Activated naive CD8-positive, alpha-beta T cell (primary cell): Measurements from ENCODE around the gene BCL7C.
A peak's percentile ranks its signal among the peaks of the same experiment; 100 is the strongest.

Experiments used
- H3K27ac Mint-ChIP-seq: one replicate; pipeline ENCODE4 v1.8.0; 2021; ENCODE audit warnings: mixed read lengths
- H3K27me3 Mint-ChIP-seq: one replicate; pipeline ENCODE4 v1.8.0; 2021; ENCODE audit warnings: mixed read lengths
- H3K36me3 Mint-ChIP-seq: one replicate; pipeline ENCODE4 v1.8.0; 2021; ENCODE audit warnings: mixed read lengths
- H3K4me1 Mint-ChIP-seq: one replicate; pipeline ENCODE4 v1.8.0; 2021; ENCODE audit warnings: low read depth, mixed read lengths
- H3K4me3 Mint-ChIP-seq: one replicate; pipeline ENCODE4 v1.8.0; 2021; ENCODE audit warnings: mild to moderate bottlenecking, mixed read lengths
- H3K9me3 Mint-ChIP-seq: one replicate; pipeline ENCODE4 v1.8.0; 2021; ENCODE audit warnings: low read depth, mixed read lengths

BCL7C gene

DNA sequence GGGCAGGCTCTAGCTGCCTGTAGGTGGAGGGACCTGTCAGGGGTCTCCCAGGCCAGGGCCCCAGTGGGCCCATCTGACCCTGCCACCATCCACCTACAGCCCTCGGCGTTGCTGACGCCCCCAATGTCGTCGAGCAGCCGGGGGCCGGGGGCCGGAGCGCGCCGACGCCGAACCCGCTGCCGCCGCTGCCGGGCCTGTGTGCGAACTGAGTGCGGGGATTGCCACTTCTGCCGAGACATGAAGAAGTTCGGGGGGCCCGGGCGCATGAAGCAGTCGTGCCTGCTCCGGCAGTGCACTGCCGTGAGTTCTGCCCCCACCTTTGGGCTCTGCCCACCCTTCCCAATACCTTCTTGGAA, 31.7 kb upstream of the BCL7C start:
- Mint-ChIP-seq H3K9me3 (no peaks in the 10 kb centered on the region), H3K27me3 (no peaks in the 10 kb centered on the region), H3K27ac (no peak overlapping the region), H3K4me3 (peak overlapping the region; percentile 74), H3K4me1 (peaks cover 7% of the 10 kb centered on the region), H3K36me3 (no peaks in the 10 kb centered on the region)

DNA sequence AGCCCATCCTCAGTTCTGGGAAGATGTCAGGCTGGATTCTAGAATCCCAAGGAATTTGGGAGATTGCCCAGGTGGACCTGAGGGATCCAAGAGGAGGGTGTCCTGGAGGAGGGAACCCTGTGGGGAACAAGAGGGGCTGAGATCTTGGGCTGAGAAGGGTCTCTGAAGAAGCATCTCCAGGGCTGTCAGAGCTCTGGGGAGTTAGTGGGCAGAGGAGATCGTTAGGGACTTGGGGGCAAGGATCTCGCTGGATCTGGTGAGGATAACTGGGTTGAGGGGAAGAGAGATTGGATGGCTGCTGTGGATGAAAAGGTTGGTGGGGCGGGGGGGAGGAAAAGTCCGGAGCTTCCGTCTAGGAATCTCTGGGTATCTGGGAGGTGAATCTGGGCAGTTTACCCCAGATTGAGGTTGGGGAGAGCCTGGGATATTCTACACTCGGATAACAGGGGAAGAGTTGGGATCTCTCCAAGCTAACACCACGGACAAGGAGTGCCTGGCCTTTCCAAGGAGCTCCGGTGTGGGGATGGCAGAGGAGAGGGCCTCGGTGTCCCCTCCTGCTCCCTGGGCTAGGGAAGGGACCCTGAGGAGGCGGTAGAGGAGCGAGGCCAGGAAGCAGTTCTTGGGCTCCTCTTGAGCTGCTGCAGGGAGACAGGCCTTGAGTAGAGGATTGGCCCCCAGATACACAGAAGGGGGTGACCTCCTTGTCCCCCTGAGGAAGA, 31.2 kb upstream of the BCL7C start:
- no peaks in the 10 kb centered on the region for H3K36me3 Mint-ChIP-seq
- peaks cover 7% of the 10 kb centered on the region for H3K4me1 Mint-ChIP-seq
- no peak overlapping the region for H3K27ac Mint-ChIP-seq
- H3K9me3 Mint-ChIP-seq, result no peaks in the 10 kb centered on the region
- H3K4me3 Mint-ChIP-seq, result peak overlapping the region; percentile 79
- H3K27me3 Mint-ChIP-seq, result no peaks in the 10 kb centered on the region

DNA sequence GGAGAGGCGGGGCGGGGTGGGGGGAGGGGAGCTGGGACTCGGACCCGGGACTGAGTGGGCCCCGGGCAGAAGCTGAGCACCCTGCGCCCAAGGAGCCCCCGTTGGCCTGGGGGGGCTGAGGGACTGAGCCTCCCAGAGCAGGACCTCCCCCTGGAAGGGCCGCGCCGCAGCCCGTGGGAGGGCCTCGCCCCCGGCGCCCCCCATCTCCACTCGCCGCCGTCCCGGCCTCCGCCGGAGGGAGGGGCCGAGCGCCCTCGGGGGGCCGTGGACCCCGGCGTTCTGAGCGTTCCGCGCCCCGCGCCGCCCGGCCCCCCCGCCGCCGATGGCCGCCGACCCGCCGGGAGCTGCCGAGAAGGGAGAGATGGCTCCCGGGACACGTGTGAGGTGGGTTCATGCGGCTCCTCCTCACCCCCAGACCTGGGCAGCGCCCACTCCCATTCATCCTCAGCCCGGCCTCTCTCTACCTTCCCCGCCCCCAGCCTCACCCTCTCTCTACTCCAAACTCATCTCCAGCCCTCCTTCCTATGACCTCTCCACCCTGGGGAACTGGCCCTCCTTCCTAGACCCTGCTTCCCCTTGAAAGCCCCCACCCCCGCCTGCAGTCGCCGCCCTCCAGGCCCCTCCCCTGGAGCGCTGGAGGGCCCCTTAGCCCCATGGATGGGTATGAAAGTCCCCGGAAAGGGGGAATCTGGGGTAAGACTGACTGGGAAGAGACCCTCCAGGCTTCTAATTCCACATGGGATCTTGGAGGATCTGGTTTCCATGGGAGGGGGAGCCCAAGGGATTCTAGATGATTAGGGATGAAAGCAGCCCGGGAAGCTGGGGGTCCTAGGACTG, 30.4 kb upstream of the BCL7C start:
- H3K36me3 Mint-ChIP-seq, result no peaks in the 10 kb centered on the region
- peaks cover 7% of the 10 kb centered on the region for H3K4me1 Mint-ChIP-seq
- peak overlapping the region; percentile 46 for H3K27ac Mint-ChIP-seq
- no peaks in the 10 kb centered on the region for H3K27me3 Mint-ChIP-seq
- no peaks in the 10 kb centered on the region for H3K9me3 Mint-ChIP-seq
- H3K4me3 Mint-ChIP-seq, result peak overlapping the region; percentile 79

DNA sequence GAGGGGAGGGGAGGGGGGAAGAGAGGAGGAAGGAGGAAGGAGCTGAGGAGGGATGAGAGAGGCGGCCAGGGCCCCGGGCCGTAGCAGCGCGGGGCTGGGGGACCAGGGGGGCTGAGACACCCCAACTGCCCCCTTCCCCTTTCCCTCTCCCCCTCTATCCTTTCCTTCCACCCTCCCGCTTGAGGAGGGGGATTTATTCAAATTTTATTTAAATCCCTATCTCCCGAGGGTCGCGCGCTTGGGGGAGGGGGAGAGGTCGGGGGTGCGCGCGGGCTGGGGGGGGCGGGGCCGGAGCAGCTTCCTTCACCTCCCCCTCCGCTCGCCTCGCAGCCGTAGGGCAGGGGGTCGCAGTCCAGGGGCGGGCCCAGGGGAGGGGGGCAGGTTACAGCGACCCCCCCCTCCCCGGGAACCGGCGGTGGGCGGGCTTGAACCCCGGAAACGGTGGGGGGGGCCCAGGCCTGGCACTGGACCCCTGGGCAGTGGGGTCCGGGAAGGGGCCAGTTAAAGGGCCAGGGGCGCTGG, 29.7 kb upstream of the BCL7C start, which contains the start of gene FBXL19:
TSS of gene FBXL19 (plus strand) at position 19 of the 522 bp plus-strand sequence. CDS start 2,183 bp downstream, outside the sequence.
- Mint-ChIP-seq H3K9me3 (no peaks in the 10 kb centered on the region), H3K4me1 (peaks cover 7% of the 10 kb centered on the region), H3K27me3 (no peaks in the 10 kb centered on the region), H3K4me3 (peak within 1 kb of the TSS; percentile 99), H3K27ac (peak within 1 kb of the TSS; percentile 100), H3K36me3 (no peaks in the 10 kb centered on the region)

DNA sequence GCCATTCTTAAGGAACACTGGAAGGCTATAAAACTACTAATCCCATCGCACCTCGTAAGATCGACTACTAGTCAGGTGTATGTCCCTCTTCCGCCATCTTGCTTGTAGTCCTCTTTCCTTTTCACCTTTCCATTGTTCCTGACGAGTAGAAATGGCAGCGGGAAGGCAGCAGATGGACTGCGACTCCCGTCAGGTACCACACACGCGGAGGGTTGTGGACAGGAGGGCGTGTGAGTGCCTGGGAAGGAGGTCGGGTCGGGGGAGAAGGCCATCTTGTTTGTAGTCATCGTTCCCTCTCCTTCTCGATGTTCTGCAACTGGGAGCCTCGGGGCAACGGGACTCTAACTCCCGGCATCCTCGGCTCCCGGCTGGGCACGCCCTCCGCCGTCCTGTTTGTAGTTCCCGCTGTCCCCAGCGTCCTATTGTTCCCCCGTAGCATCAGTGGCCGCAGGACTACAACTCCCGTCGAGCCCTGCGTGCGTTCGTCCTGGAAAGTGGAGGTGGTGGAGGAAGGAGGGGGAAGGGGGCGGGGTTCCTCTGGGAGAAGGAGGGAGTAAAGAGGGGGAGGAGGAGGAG, 29.2 kb upstream of the BCL7C start:
- Mint-ChIP-seq H3K27me3 (no peaks in the 10 kb centered on the region), H3K27ac (peak overlapping the region; percentile 100), H3K4me1 (peaks cover 7% of the 10 kb centered on the region), H3K4me3 (peak overlapping the region; percentile 99), H3K9me3 (no peaks in the 10 kb centered on the region), H3K36me3 (no peaks in the 10 kb centered on the region)

DNA sequence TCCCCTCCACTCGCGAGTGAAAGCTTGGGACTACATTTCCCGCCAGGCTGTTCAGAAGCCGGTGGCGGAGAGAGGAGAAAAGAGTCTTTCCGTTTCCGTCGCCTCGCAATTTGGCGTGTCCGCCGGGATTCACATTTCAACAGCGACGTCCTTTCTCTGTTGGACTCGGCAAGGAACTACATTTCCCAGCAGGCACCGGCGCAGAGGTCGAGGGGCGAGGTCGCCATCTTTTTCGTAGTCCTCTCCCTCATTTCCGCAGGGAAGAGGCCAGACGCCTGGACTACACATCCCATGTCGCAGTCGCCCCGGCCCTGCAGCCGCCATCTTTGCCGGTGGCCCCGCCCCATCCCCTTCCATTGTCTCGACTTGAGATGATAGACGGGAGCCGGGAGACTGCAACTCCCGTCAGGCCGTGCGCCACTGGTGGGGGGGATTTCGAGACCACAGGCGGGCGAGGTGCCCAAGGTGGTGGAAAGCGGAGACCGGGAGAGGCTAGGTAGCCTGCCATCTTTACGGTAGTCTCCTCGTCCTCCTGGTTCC, 28.6 kb upstream of the BCL7C start:
- H3K36me3 Mint-ChIP-seq, result no peaks in the 10 kb centered on the region

DNA sequence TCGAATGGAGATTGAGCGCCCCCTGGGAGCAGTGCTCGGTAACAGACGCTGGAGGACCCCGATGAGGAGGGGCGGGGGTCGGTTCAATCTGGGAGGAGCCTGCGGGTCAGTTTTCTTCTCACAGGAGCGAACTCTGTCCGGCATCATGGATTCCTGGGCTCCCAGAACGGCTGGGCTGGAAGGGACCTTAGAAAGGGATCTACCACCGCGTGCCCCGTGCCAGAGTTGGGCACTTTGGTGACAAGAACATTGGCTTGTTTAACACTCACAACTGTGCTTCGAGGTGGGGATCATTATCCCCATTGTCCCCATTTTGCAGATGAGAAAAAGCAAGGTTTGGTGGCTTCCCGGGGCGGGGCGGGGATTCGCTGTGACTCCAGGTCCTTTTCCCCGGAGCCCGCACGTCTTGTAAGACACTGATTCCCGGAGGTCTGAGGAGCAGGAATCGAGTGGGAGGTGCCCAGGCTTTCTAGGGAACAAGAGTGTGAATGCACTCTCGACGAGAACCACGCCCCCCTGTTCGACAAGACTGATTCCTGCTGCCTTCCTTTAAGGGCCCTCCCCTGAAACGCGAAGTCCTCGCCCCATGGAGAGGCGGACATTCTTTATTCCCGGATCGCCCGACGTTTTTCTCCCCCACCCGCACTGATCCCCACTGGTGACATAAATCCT, 28.0 kb upstream of the BCL7C start:
- Mint-ChIP-seq H3K9me3 (no peaks in the 10 kb centered on the region), H3K4me1 (peaks cover 5% of the 10 kb centered on the region), H3K27me3 (no peaks in the 10 kb centered on the region), H3K36me3 (no peaks in the 10 kb centered on the region), H3K27ac (peak overlapping the region; percentile 100), H3K4me3 (peak overlapping the region; percentile 99)

More for the DNA sequence above, 28.6 kb upstream of the BCL7C start:
- H3K27ac Mint-ChIP-seq, result peak overlapping the region; percentile 100
- peaks cover 7% of the 10 kb centered on the region for H3K4me1 Mint-ChIP-seq
- no peaks in the 10 kb centered on the region for H3K27me3 Mint-ChIP-seq
- H3K4me3 Mint-ChIP-seq, result peak overlapping the region; percentile 99
- H3K9me3 Mint-ChIP-seq, result no peaks in the 10 kb centered on the region

DNA sequence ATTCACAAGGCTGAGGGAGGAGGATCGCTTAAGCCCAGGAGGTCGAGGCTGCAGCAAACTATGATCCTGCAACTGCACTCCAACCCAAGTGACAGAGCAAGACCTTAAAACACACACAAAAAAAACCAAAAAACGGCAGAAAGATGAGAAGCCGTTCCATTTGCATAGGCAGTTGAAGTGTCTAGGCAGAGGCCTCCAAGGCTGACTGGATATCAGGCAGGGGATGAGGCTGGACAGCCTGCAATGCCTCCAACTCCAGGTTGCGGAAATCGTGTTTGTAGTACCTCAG, 27.5 kb upstream of the BCL7C start:
- Mint-ChIP-seq H3K4me1 (peaks cover 5% of the 10 kb centered on the region), H3K36me3 (no peaks in the 10 kb centered on the region), H3K4me3 (peak overlapping the region; percentile 99), H3K27ac (no peak overlapping the region), H3K9me3 (no peaks in the 10 kb centered on the region), H3K27me3 (no peaks in the 10 kb centered on the region)

DNA sequence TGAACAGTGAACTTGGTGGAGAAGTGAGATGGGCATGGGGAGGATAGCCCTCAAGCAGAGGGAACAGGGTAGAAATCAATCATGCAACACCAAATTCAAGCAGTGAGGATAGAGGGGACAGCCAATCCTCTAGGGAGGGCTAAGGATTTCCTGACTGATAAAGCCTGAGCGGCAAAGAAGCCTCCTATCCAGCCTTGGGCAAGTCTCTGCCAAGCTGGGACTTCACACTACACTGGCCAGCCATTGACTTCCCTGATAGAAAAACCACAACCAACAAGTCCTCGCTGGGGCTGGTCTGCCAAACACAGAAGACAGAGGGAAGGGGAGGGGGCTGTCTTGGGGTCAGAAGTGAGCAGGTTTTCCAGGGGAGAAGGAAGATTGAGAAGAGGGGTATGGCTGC, 27.0 kb upstream of the BCL7C start:
- Mint-ChIP-seq H3K36me3 (no peaks in the 10 kb centered on the region), H3K27me3 (no peaks in the 10 kb centered on the region), H3K27ac (no peak overlapping the region), H3K9me3 (no peaks in the 10 kb centered on the region), H3K4me3 (peak overlapping the region; percentile 99), H3K4me1 (peaks cover 5% of the 10 kb centered on the region)

DNA sequence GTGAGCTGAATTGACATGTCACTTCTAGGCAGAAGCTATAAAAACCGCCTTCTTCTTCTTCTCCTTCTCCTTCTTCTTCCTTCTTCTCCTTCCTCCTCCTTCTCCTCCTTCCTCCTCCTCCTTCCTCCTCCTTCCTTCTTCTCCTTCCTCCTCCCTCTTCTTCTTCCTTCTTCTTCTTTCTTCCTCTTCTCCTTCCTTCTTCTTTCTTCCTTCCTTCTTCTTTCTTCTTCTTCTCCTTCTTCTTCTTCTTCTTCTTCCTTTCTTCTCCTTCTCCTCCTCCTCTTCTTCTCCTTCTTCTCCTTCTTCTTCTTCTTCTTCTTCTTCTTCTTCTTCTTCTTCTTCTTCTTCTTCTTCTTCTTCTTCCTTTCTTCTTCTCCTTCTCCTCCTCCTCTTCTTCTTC, 24.7 kb upstream of the BCL7C start:
- Mint-ChIP-seq H3K9me3 (no peaks in the 10 kb centered on the region), H3K27me3 (no peaks in the 10 kb centered on the region), H3K27ac (no peak overlapping the region), H3K36me3 (no peaks in the 10 kb centered on the region), H3K4me3 (no peak overlapping the region), H3K4me1 (peaks cover 2% of the 10 kb centered on the region)

DNA sequence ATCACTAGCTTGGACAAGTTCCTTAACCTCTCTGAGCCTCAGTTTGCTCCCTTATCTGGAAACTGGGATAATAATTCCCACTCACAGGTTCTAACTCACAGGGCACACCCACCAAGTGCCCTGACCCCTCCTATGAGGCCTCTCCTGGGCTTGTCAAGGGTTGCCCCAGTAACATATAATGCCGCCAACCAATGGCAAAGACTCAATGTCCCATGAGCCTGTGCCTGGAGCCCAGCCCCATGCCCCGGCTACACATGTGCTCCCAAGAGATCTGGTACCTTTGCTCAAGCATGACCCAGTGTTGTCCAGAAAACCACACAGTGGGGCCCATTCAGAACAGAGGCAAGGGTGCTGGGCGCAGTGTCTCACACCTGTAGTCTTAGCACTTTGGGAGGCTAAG, 21.0 kb upstream of the BCL7C start:
- Mint-ChIP-seq H3K9me3 (no peaks in the 10 kb centered on the region), H3K4me3 (no peak overlapping the region), H3K27me3 (no peaks in the 10 kb centered on the region), H3K36me3 (no peaks in the 10 kb centered on the region), H3K4me1 (no peaks in the 10 kb centered on the region), H3K27ac (no peak overlapping the region)

DNA sequence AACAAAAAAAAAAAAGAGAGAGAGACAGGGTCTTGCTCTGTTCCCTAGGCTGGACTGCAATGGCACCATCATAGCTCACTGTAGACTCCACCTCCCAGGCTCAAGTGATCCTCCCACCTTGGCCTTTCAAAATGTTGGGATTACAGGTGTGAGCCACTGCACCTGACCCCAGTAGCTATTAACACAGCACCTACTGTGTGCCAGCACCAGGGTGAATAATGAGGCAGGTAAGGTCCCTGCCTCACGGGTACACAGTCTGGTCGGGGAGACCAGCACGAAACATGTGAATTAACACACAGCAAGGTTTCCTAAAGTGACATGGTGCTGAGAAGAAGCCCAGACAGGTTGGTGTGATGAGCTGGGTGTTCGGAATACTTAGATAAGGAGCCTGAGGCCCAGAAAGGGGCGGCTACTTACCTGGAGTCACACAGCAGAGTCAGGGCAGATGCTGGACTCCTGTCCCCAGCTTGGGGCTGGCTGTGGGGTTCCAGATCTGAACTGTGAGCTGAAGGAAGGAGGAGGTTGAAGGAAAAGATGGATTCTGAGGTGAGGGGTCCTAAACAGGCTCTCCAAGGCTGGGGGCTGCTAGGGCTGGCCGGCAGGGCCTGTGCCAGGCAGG, 19.0 kb upstream of the BCL7C start:
- no peaks in the 10 kb centered on the region for H3K9me3 Mint-ChIP-seq
- peaks cover 4% of the 10 kb centered on the region for H3K4me1 Mint-ChIP-seq
- H3K27me3 Mint-ChIP-seq, result no peaks in the 10 kb centered on the region
- no peaks in the 10 kb centered on the region for H3K36me3 Mint-ChIP-seq
- H3K4me3 Mint-ChIP-seq, result no peak overlapping the region
- no peak overlapping the region for H3K27ac Mint-ChIP-seq

DNA sequence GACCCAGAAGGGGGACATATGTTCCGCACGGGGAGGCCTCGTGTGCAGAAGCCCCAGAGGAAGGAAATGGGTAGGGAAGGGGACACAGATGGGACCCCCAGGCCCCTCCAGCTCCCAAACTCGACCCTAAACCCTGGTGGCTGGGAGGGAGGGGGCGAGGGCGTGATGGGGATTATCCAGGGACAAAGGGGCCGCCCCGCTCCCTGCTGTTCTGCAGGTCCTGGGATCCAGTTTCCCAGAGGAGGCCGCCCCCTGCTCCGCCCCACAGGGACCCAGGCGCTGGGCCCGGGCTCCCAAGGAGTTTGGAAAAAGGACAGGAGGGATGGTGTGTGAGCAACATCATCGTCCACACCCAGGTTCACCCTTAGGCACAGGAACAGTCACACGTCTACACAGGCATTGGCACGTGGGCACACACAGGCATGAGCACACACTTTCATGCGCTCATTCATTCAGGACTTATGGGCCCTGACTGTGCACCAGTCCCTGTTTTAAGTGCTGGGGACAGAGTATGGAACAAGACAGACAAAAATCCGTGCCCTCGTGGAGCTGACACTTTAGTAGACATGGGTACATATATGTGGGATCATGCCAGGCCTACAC, 16.7 kb upstream of the BCL7C start:
- H3K27ac Mint-ChIP-seq, result no peak overlapping the region
- no peak overlapping the region for H3K4me3 Mint-ChIP-seq
- H3K4me1 Mint-ChIP-seq, result peaks cover 11% of the 10 kb centered on the region
- no peaks in the 10 kb centered on the region for H3K9me3 Mint-ChIP-seq
- H3K27me3 Mint-ChIP-seq, result no peaks in the 10 kb centered on the region
- no peaks in the 10 kb centered on the region for H3K36me3 Mint-ChIP-seq

DNA sequence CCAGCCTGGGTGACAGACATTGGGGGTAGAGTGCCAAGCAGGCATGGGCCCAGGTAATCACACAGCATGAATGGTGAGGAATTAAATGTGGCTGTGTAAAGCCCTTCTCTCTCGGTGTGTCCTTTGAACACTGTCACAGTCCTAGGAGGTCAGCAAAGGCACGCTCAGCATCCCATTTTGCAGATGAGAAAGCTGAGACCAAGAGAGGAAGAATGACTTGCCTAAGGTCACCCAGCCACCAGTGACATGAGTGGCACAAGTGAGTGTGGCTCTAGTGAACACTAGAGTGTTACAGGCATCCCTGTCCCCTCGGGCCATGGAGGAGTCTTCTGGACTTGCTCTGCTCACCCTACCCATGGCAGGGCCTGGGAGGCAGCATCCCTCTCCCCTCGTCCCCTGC, 13.2 kb upstream of the BCL7C start:
- H3K36me3 Mint-ChIP-seq, result peaks cover 3% of the 10 kb centered on the region
- H3K4me3 Mint-ChIP-seq, result no peak overlapping the region
- peaks cover 4% of the 10 kb centered on the region for H3K9me3 Mint-ChIP-seq
- no peak overlapping the region for H3K27ac Mint-ChIP-seq
- peaks cover 26% of the 10 kb centered on the region for H3K4me1 Mint-ChIP-seq
- no peaks in the 10 kb centered on the region for H3K27me3 Mint-ChIP-seq
